Progenitor cell of endocrine pancreas (in vitro differentiated cells): Measurements from ENCODE around the gene ANAPC1. TPM values are rescaled to one million over a fixed set of nuclear protein-coding genes. Genes with fewer than 3 reads are reported as not detected.
"Not testable (repeated sequence)": the region's sequence is repeated elsewhere in the genome, so short reads cannot be mapped to it uniquely, and the experiment has no call there.

ENCODE experiments used
- DNase-seq: peaks from one replicate; pipeline ENCODE4 v3.0.0; 2021; ENCODE audit warnings: low spot score; ENCODE audit not compliant: unreplicated experiment
- H3K27ac Mint-ChIP-seq: 2 replicates; pipeline ENCODE4 v1.8.0; 2021; ENCODE audit warnings: mild to moderate bottlenecking, moderate library complexity, mixed read lengths
- H3K27me3 Mint-ChIP-seq: 2 replicates; pipeline ENCODE4 v1.8.0; 2021; ENCODE audit warnings: mixed read lengths
- H3K36me3 Mint-ChIP-seq: 2 replicates; pipeline ENCODE4 v1.8.0; 2022; ENCODE audit warnings: mixed read lengths; ENCODE audit not compliant: insufficient read depth
- H3K4me1 Mint-ChIP-seq: 2 replicates; pipeline ENCODE4 v1.8.0; 2021; ENCODE audit warnings: low read depth, mixed read lengths
- H3K4me3 Mint-ChIP-seq: 2 replicates; pipeline ENCODE4 v1.8.0; 2021; ENCODE audit warnings: low read depth, mild to moderate bottlenecking, moderate library complexity, mixed read lengths
- H3K9me3 Mint-ChIP-seq: 2 replicates; pipeline ENCODE4 v1.8.0; 2021; ENCODE audit warnings: low read depth, mixed read lengths
- CTCF ChIP-seq: fragments of 200-600 bp; sonication (generic); IDR thresholded peaks from one replicate; pipeline ENCODE4 v1.5.0; 2021; ENCODE audit warnings: antibody characterized with exemption, mild to moderate bottlenecking; ENCODE audit not compliant: unreplicated experiment
- microRNA-seq: library from miRNA; unstranded; fragments of <30 nt; microRNA quantifications from one replicate; pipeline ENCODE4 v1.1.0, GENCODE V29; 2020; ENCODE audit warnings: borderline number of aligned reads; ENCODE audit not compliant: unreplicated experiment
- total RNA-seq: library from RNA; stranded (reverse); gene quantifications from 2 replicates; pipeline ENCODE4 v1.2.1, GENCODE V29; 2021

Gene ANAPC1
- total RNA-seq, 1 donor from 2014 or later, result 54.9 TPM

GRCh38 chr2:111725742-111726141 is 158.3 kb downstream of the ANAPC1 start:
- peak; percentile 28 for TF ChIP-seq CTCF
- H3K36me3 Mint-ChIP-seq, H3K27ac Mint-ChIP-seq, H3K27me3 Mint-ChIP-seq, DNase-seq, H3K4me3 Mint-ChIP-seq, H3K4me1 Mint-ChIP-seq, H3K9me3 Mint-ChIP-seq: not testable (repeated sequence)

- H3K9me3 Mint-ChIP-seq, H3K4me3 Mint-ChIP-seq, H3K27ac Mint-ChIP-seq, DNase-seq, H3K4me1 Mint-ChIP-seq, H3K36me3 Mint-ChIP-seq, H3K27me3 Mint-ChIP-seq: not testable (repeated sequence)
Observed at GRCh38 chr2:111719610-111720009, 164.4 kb downstream of the ANAPC1 start.

Small RNAs within 50 kb of the gene (microRNA-seq; reads per million reads assigned to microRNA genes)
- gene MIR4771-2, result not detected

Other genes starting within 250 kb of the ANAPC1 start
- 20.1 and 20.7 TPM in 2 replicates for gene MERTK, start 14.4 kb upstream of the ANAPC1 start, total RNA-seq
- gene TMEM87B, start 171.1 kb upstream of the ANAPC1 start, total RNA-seq, result 15.4 and 15.9 TPM in 2 replicates